Fibroblast of lung (primary cell): Measurements from ENCODE around the gene LIG4. TPM values are rescaled to one million over a fixed set of nuclear protein-coding genes. Genes with fewer than 3 reads are reported as not detected.

Experiments
- DNase-seq, 2 donors: peaks; one replicate each; pipeline versions ENCODE4 v3.0.0 to v3.0.0-alpha.2; 2010; ENCODE audit warnings: low read depth in 2 of 2
- H2AFZ ChIP-seq: 2 replicates; pipeline ENCODE4 v1.5.1; 2012; ENCODE audit warnings: low read length, control low read depth, inconsistent platforms
- H3K27ac ChIP-seq: 2 replicates; pipeline ENCODE4 v1.5.1; 2011; ENCODE audit warnings: low read length, control low read depth; ENCODE audit not compliant: insufficient read depth
- H3K27me3 ChIP-seq: 2 replicates; pipeline ENCODE4 v1.5.1; 2011; ENCODE audit warnings: mild to moderate bottlenecking, low read length; ENCODE audit not compliant: control insufficient read depth, insufficient read depth
- H3K36me3 ChIP-seq: 2 replicates; pipeline ENCODE4 v1.5.1; 2011; ENCODE audit warnings: low read length; ENCODE audit not compliant: control insufficient read depth, insufficient read depth
- H3K4me1 ChIP-seq: 2 replicates; pipeline ENCODE4 v1.5.1; 2011; ENCODE audit warnings: low read length; ENCODE audit not compliant: control insufficient read depth, insufficient read depth; ENCODE audit errors: extremely low read depth
- H3K4me2 ChIP-seq: 2 replicates; pipeline ENCODE4 v1.5.1; 2011; ENCODE audit warnings: low read length, control low read depth; ENCODE audit not compliant: insufficient read depth; ENCODE audit errors: extremely low read depth
- H3K4me3 ChIP-seq, 4 experiments: fragments of 200-600 bp in 1 of 4; sonication (generic) in 1 of 4; replicated peaks in 1 of 4; 2 replicates each; pipeline ENCODE4 v1.5.1; 2011 to 2016; ENCODE audit warnings: low read length in 4 of 4, low read depth in 3 of 4, mild to moderate bottlenecking in 3 of 4, control low read depth in 2 of 4, inconsistent platforms in 1 of 4, mixed read lengths in 1 of 4; ENCODE audit not compliant: insufficient read depth in 1 of 4; ENCODE audit errors: control extremely low read depth in 1 of 4
- H3K79me2 ChIP-seq: 2 replicates; pipeline ENCODE4 v1.5.1; 2012; ENCODE audit warnings: mild to moderate bottlenecking, low read length, inconsistent platforms; ENCODE audit not compliant: control insufficient read depth, insufficient read depth
- H3K9ac ChIP-seq: 2 replicates; pipeline ENCODE4 v1.5.1; 2011; ENCODE audit warnings: mild to moderate bottlenecking, low read length, control low read depth; ENCODE audit not compliant: insufficient read depth
- H3K9me3 ChIP-seq: 2 replicates; pipeline ENCODE4 v1.5.1; 2012; ENCODE audit warnings: low read depth, low read length; ENCODE audit not compliant: control insufficient read depth, insufficient read depth
- H4K20me1 ChIP-seq: 2 replicates; pipeline ENCODE4 v1.5.1; 2011; ENCODE audit warnings: low read length; ENCODE audit not compliant: control insufficient read depth, insufficient read depth; ENCODE audit errors: extremely low read depth
- EZH2 ChIP-seq: IDR thresholded peaks from 2 replicates; pipeline ENCODE4 v1.5.1; 2012; ENCODE audit warnings: low read length, control low read depth, mild to moderate bottlenecking; ENCODE audit errors: missing control alignments
- polyA plus RNA-seq, 2 donors: library from polyadenylated mRNA; depleted of rRNA in 1 of 2; stranded (reverse) in 1 of 2; unstranded in 1 of 2; fragments of >200 nt; gene quantifications; 2 replicates each; pipeline ENCODE4 v1.2.1, GENCODE V29; 2011 to 2012; ENCODE audit warnings: missing spikeins in 1 of 2
- total RNA-seq: library from RNA; depleted of rRNA; stranded (reverse); fragments of >200 nt; gene quantifications from 2 replicates; pipeline ENCODE4 v1.2.1, GENCODE V29; 2014
- TF ChIP-seq, protein P1 (sequence below), 2 donors: IDR thresholded peaks in 1 of 2; conservative IDR thresholded peaks in 1 of 2; 1 replicate in 1 of 2; 2 replicates in 1 of 2; pipeline ENCODE4 v1.5.1; 2011 to 2012; ENCODE audit warnings: low read length in 2 of 2, control low read depth in 1 of 2, inconsistent platforms in 1 of 2, low read depth in 1 of 2, mild to moderate bottlenecking in 1 of 2

The LIG4 gene
- total and polyA plus RNA-seq, 2 donors (not counting 1 experiment from before 2014, with no cell fraction given): 9.4 to 11.6 TPM

DNA sequence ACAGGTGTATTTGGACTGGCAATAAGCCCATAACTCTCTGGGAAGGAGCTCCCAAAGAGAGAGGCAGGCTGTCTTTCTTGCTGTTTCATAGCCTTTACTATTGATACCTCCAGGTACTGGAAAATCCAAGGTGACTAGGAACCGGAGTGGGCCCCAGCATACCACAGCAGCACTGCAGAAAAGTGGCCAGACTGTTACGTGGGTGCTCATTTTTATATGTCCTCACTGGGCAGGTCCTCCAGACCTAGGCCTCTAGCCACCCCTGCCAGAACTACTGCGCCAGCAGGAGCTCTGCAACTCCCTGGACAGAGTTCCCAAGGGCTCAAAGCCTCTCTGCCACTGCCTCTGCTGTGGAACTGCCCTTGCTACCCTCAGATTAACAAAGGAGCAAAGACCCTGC lies 46.4 kb downstream of the LIG4 start:
- Histone ChIP-seq H3K79me2 (no peaks in the 10 kb centered on the region), H3K9ac (no peak overlapping the region), H4K20me1 (no peaks in the 10 kb centered on the region), H3K4me3 (no peak overlapping the region), H3K36me3 (no peaks in the 10 kb centered on the region), H3K27ac (no peak overlapping the region), H3K4me1 (no peaks in the 10 kb centered on the region), H2AFZ (no peak overlapping the region), H3K4me2 (no peak overlapping the region), H3K9me3 (no peaks in the 10 kb centered on the region), H3K27me3 (no peaks in the 10 kb centered on the region)
- TF ChIP-seq EZH2: no peak
- TF ChIP-seq, protein P1, sequence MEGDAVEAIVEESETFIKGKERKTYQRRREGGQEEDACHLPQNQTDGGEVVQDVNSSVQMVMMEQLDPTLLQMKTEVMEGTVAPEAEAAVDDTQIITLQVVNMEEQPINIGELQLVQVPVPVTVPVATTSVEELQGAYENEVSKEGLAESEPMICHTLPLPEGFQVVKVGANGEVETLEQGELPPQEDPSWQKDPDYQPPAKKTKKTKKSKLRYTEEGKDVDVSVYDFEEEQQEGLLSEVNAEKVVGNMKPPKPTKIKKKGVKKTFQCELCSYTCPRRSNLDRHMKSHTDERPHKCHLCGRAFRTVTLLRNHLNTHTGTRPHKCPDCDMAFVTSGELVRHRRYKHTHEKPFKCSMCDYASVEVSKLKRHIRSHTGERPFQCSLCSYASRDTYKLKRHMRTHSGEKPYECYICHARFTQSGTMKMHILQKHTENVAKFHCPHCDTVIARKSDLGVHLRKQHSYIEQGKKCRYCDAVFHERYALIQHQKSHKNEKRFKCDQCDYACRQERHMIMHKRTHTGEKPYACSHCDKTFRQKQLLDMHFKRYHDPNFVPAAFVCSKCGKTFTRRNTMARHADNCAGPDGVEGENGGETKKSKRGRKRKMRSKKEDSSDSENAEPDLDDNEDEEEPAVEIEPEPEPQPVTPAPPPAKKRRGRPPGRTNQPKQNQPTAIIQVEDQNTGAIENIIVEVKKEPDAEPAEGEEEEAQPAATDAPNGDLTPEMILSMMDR (conservative IDR thresholded peaks at IDR 0.05 in 1 of 2, IDR thresholded peaks at IDR 0.05 in 1 of 2; ENCODE audit: low read depth in 1 of 2, low read length in 2 of 2): no peak
- DNase-seq: no peak

DNA sequence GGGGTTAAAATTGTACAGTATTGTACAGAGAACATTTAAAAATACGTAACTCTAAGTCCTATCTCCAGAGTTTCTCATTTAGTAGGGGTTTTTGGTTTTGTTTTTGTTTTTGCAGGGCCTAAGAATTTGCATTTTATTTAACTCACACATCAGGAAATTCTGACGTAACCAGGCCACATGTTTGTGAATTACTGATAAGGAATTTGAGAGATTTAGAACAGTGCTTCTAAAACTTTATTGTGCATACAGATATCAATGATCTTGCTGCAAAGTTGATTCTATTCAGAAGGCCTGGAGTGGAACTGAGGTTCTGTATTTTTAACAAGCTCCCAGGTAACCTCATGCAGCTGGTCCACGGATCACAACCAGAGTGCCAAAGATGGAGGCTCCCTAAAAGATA lies 49.3 kb downstream of the LIG4 start:
- no peaks in the 10 kb centered on the region for H4K20me1 ChIP-seq
- no peaks in the 10 kb centered on the region for H3K27me3 ChIP-seq
- no peak overlapping the region for H3K4me2 ChIP-seq
- DNase-seq: peak in 1 of 2 donors; percentile 7
- H3K9me3 ChIP-seq: no peaks in the 10 kb centered on the region
- H2AFZ ChIP-seq: no peak overlapping the region
- H3K9ac ChIP-seq: no peak overlapping the region
- no peak overlapping the region for H3K4me3 ChIP-seq
- H3K4me1 ChIP-seq: no peaks in the 10 kb centered on the region
- H3K36me3 ChIP-seq: no peaks in the 10 kb centered on the region
- no peaks in the 10 kb centered on the region for H3K79me2 ChIP-seq
- no peak for TF ChIP-seq EZH2
- TF ChIP-seq, protein P1 (conservative IDR thresholded peaks at IDR 0.05 in 1 of 2, IDR thresholded peaks at IDR 0.05 in 1 of 2; ENCODE audit: low read depth in 1 of 2, low read length in 2 of 2): no peak
- no peak overlapping the region for H3K27ac ChIP-seq

DNA sequence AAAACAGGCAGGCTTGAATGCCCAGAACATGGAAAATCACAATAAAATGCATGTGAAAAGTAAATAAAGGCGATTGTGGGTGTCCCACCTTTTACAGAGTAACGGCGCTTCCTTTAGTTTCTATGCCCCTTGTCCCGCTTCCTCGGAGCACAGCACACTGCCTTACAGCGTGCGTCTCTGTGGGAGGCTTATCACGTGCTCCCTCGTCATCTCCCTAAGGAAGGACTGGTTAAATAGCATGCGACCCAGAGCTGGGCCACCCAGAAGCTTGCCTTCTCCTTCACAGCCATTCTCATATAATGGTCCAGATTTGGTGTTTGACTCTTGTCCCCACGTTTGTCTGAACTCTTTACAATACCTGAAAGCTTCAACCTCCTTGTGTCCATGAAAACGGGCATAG lies 56.6 kb downstream of the LIG4 start:
- no peaks in the 10 kb centered on the region for H3K4me1 ChIP-seq
- H2AFZ ChIP-seq: no peak overlapping the region
- H4K20me1 ChIP-seq: no peaks in the 10 kb centered on the region
- H3K4me3 ChIP-seq: no peak overlapping the region
- no peak overlapping the region for H3K27ac ChIP-seq
- H3K36me3 ChIP-seq: no peaks in the 10 kb centered on the region
- no peaks in the 10 kb centered on the region for H3K27me3 ChIP-seq
- H3K4me2 ChIP-seq: no peak overlapping the region
- TF ChIP-seq, protein P1 (conservative IDR thresholded peaks at IDR 0.05 in 1 of 2, IDR thresholded peaks at IDR 0.05 in 1 of 2; ENCODE audit: low read depth in 1 of 2, low read length in 2 of 2): no peak
- TF ChIP-seq EZH2: no peak
- DNase-seq: no peak
- no peaks in the 10 kb centered on the region for H3K9me3 ChIP-seq
- no peaks in the 10 kb centered on the region for H3K79me2 ChIP-seq
- no peak overlapping the region for H3K9ac ChIP-seq

Other genes with a start within 250 kb of the LIG4 start
- gene ABHD13, start 2.9 kb upstream of the LIG4 start, total RNA-seq: 7.1 and 7.7 TPM in 2 replicates
- gene ABHD13, start 2.9 kb upstream of the LIG4 start, polyA plus RNA-seq: 7.2 and 9.7 TPM in 2 replicates
- gene TNFSF13B, start 54.2 kb upstream of the LIG4 start, total RNA-seq: 4.8 and 5.4 TPM in 2 replicates
- 1.5 and 1.8 TPM in 2 replicates for gene TNFSF13B, start 54.2 kb upstream of the LIG4 start, polyA plus RNA-seq